GM12875 (cell line): ENCODE measurements around the gene FUT1.
"Not testable (repeated sequence)": the region's sequence is repeated elsewhere in the genome, so short reads cannot be mapped to it uniquely, and the experiment has no call there.

Source experiments
- H3K4me3 ChIP-seq: one replicate; pipeline ENCODE4 v1.5.1; 2011; ENCODE audit warnings: low read depth, low read length, control low read depth
- TF ChIP-seq, protein P1 (sequence below): IDR thresholded peaks from 2 replicates; pipeline ENCODE4 v1.5.1; 2011; ENCODE audit warnings: low read depth, mild to moderate bottlenecking, control low read depth, inconsistent platforms, low read length, moderate library complexity, borderline replicate concordance; ENCODE audit not compliant: insufficient read depth

FUT1 gene

DNA sequence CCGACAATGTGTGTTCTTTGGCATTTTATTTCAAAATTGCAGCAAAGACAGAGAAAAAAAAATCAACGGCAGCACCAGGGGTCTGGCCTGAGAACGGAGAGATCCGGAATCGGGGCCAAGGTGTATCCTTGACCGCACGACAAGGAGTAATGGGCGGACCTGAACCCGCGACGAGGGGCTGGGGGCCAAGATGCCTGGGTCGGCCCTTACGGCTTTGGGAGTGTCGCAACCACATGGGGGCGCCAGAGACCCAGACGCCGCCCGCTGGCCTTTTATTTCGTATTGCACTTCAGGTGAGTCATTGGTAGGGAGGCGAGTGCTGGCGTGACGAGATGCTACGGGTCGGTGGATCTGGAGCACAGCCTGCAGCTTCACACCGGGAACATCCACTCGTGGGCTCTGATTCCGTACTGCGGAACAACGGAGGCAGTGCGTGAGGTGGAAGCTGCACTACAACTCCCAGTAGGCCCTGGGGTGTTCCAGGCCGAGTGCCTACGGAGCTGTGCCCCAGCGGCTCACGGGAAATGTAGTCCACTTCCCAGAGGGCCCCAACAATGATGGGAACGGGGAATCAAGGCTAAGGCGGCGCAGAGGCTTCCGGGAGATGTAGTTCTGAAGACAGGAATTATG, 42.7 kb upstream of the FUT1 start:
- H3K4me3 ChIP-seq: peak overlapping the region; percentile 67
- TF ChIP-seq, protein P1, sequence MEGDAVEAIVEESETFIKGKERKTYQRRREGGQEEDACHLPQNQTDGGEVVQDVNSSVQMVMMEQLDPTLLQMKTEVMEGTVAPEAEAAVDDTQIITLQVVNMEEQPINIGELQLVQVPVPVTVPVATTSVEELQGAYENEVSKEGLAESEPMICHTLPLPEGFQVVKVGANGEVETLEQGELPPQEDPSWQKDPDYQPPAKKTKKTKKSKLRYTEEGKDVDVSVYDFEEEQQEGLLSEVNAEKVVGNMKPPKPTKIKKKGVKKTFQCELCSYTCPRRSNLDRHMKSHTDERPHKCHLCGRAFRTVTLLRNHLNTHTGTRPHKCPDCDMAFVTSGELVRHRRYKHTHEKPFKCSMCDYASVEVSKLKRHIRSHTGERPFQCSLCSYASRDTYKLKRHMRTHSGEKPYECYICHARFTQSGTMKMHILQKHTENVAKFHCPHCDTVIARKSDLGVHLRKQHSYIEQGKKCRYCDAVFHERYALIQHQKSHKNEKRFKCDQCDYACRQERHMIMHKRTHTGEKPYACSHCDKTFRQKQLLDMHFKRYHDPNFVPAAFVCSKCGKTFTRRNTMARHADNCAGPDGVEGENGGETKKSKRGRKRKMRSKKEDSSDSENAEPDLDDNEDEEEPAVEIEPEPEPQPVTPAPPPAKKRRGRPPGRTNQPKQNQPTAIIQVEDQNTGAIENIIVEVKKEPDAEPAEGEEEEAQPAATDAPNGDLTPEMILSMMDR: peak; percentile 96

DNA sequence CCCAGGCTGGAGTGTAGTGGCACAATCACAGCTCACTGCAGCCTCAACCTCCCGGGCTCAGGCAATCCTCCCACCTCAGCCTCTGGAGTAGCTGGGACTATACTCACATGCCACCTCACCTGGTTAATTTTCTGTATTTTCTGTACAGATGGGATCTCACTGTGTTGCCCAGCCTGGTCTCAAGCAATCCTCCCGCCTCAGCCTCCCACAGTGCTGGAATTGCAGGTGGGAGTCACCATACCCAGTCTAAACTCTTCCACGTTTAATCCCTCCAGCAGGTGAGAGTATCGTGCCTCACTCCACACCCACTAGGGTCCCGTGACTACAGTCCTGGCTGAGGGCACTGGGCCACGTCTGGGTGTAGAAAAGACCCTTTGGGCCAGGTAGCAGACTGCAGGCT, 41.9 kb upstream of the FUT1 start:
- H3K4me3 ChIP-seq: no peak overlapping the region
- TF ChIP-seq, protein P1: no peak

DNA sequence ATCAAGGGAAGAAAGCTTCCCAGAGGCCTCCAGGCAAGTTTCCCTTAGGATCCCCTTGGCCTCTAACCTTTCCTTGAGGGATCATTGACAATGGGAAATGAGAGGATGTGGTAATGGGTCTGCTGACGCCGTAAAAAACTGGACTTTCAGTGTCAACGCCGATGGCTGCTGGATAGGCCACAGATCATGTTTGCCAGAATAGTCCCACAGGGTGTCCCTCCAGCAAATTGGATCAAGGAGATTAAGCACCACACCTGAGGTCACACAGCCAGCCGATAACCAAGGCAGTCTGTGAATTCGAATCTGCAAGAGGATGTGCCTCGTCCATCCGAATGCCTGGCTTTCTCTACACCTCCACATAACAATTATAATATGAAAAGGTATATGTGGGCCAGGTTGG, 40.8 kb upstream of the FUT1 start:
- H3K4me3 ChIP-seq: no peak overlapping the region
- TF ChIP-seq, protein P1: no peak

DNA sequence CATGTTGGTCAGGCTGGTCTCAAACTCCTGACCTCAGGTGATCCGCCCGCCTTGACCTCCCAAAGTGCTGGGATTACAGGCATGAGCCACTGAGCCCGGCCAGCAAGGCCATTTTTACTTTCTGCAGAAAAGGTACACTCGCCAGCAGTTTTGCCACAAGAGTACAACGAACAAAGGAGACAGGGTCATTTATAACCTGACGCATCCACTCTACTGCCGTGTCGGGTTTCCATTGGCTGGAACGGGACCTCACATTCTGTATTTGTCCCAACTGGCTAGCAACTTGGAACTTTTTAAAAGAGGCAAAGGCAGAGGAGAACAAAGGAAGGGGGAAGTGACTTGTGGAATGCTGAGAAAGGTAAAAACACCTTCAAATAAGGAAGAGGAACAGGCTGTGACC, 34.9 kb upstream of the FUT1 start:
- H3K4me3 ChIP-seq: not testable (repeated sequence)

DNA sequence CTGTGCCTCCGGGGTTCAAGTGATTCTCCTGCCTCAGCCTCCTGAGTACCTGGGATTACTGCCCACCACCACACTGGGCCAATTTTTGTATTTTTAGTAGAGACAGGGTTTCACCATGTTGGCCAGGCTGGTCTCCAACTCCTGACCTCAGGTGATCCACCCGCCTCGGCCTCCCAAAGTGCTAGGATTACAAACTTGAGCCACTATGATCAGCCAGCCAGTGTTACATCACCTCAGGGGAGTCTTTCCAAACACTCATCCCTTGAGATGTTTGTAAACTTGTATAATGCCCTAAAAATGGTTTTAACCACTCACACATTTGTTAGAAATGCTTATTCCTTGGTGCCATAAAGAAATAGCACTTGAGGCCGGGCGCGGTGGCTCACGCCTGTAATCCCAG, 34.0 kb upstream of the FUT1 start:
- H3K4me3 ChIP-seq: not testable (repeated sequence)

DNA sequence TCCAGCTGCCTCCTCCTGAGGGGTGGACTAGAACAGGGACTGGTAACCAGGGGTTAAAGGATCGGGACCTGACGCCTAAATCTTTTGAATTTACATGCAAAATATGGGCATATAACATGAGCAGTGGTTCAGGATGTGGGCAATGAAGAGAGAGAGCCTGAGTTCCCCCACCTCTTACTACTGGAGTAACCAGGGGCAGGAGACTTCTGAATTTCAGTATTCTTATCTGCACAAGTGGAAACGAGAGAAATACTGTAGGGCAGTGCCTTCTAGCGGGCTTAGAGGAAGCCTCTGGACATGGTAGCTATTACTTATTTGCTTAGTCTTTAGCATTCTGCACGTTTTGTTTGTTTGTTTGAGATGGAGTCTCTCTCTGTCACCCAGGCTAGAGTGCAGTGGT, 32.1 kb upstream of the FUT1 start:
- TF ChIP-seq, protein P1: no peak
- H3K4me3 ChIP-seq: no peak overlapping the region

DNA sequence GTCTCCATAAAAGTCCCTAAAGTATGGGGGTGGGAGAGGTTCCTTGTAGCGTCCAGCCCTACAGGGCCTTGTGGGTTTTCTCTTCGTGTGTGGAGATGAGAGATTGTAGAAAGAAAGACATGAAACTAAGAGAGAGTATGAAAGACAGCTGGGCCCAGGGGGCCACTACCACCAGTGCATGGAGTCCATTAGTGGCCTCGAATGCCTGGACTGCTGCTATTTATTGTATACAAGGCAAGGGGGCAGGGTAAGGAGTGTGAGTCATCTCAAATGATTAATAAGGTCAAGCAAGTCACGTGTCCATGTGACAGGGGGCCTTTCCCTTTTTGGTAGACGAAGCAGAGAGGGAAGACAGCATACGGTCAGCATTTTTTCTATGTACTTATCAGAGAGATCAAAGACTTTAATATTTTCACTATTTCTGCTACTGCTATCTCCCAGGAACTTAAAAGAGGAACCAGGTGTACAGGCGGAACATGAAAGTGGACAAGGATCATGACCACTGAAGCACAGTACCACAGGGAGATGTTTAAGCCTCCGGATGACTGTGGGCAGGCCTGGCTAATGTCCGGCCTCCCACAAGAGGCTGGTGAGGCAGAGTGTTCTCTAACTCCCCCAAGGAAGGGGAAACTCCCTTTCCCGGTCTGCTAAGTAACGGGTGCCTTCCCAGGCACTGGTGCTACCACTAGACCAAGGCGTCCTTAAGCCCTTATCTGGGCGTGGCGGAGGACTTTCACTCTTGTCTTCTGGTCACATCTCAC, 28.4 kb upstream of the FUT1 start:
- TF ChIP-seq, protein P1: no peak
- H3K4me3 ChIP-seq: no peak overlapping the region

DNA sequence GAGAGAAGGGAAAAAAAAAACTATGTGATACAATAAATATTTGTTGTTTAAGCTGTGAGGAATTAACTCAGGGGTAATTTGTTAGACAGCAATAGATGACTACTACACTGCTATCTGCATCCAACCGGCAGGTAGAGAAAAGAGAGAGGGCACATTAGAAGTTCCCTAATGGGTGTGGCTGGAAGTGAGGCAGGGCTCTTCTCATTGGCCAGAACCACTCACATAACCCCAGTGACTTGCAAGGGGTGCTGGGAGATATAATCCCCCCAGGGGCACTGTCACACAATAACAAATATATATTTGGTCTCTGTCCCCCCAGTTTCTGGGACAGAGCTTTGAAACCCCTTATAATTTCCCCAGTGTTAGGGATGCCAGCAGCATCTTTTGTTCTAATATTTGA, 27.2 kb upstream of the FUT1 start:
- no peak overlapping the region for H3K4me3 ChIP-seq
- TF ChIP-seq, protein P1: no peak
